HG03469 (cell line): ENCODE data around the gene BLTP2.

ENCODE experiments used
- ATAC-seq: cut with Tn5 transposase; IDR thresholded peaks from one replicate; pipeline ENCODE4 v1.9.1; 2021; ENCODE audit warnings: mild to moderate bottlenecking, moderate library complexity, moderate number of reproducible peaks; ENCODE audit not compliant: unreplicated experiment

Gene BLTP2

GRCh38 chr17:28599311-28600184 is 45.4 kb downstream of the BLTP2 start:
- peak; percentile 34 for ATAC-seq

GRCh38 chr17:28598799-28599310 is 46.1 kb downstream of the BLTP2 start, which contains the start of gene SPAG5:
TSS of gene SPAG5 (minus strand) at chr17:28599025. CDS start at chr17:28598946, 79 bp downstream.
- ATAC-seq, result peak; percentile 57

GRCh38 chr17:28598389-28598788 is 46.6 kb downstream of the BLTP2 start:
- no peak for ATAC-seq

DNA sequence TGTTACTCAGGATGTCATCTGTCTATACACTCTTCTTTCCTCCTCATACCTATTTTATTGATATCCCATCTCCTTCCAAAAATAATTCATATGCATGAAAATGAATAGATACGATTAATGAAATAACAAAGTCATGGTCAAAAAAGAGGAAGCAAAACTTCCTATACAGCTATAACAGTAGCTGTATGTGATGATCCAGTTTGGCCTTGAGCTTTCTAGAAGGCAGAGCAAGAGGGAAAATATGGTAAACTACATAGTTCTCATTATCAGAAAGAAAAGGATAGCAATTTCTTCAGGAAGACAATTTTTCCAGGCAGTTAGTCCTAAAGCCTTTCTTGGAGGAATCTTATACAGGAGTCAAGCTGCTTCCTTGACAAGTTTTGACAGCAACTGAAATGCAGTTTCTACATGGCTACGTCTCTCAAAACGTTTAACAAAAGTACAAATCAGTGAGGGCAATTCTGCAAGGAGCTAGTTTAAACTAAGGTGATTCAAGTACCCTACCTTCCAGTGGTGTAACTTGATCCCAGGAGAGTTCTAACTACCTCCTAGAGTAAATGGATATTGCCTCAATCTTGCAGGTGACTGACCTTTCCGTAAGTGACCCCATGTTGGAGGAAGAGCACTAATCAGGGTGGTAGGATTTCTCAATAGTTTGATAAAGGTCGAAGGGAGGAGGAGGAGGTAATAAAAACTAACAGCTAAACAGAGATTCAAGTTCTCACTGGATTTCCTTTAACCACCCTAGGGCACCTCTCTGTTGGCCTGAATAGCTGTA is 47.2 kb downstream of the BLTP2 start:
- no peak for ATAC-seq
